Fibroblast of peridontal ligament (primary cell): Measurements from ENCODE around the gene MANF.
A peak's percentile ranks its signal among the peaks of the same experiment; 100 is the strongest.
"Not testable (repeated sequence)": the region's sequence is repeated elsewhere in the genome, so short reads cannot be mapped to it uniquely, and the experiment has no call there.

ENCODE experiments used
- DNase-seq: peaks from one replicate; pipeline ENCODE4 v3.0.0-alpha.2; 2010; ENCODE audit errors: extremely low read depth

The MANF gene

DNA sequence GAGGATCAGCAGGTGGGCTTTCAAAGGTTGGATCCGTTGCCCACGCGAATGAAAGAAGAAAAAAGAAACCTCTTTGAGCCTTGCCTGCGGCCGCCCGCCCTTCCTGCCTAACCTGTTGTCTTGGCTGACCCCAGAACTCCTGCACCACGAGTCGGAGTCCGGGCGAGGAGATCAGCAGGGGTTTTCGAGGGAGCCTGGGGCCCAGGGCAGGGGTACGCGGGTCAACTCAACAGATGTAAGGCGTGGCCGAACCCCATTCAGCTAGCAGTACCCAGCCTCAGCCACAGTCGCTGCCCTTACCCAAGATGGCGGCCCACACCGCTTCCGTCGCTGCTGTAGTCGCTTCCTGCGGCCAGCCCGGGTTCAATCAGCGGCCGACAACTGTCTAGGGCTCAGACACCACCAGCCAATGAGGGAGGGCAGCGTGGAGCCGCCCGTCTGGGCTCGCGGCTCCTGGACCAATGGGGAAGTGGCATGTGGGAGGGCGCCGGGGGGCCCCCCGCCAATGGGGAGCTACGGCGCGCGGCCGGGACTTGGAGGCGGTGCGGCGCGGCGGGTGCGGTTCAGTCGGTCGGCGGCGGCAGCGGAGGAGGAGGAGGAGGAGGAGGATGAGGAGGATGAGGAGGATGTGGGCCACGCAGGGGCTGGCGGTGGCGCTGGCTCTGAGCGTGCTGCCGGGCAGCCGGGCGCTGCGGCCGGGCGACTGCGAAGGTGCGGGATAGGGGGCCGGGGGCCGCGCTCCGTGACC lies at the start of gene MANF:
MANF (plus strand) TSS at position 566 of the 748 bp plus-strand sequence; CDS start at position 618, 52 bp downstream.
- DNase-seq = peak; percentile 95

DNA sequence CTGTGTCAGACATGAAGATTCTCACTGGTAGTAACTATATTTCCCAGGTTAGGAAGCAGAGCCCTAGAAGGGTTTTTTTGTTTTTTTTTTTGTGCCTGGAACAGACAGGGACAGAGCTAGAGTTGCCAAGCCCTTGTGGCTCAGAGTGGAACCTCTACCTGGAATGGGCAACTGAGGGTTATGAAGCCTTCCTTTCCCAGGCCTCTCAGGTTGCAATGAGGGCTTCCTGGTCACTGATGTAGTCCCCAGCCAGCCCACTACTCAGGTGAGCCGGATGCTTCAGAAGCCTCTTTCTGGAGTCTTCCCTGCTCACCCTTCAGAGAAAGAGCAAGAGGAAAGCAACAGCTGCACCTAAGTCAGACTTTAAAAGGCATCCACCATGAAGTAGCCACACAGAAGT lies 48.8 kb upstream of the MANF start:
- no peak for DNase-seq

DNA sequence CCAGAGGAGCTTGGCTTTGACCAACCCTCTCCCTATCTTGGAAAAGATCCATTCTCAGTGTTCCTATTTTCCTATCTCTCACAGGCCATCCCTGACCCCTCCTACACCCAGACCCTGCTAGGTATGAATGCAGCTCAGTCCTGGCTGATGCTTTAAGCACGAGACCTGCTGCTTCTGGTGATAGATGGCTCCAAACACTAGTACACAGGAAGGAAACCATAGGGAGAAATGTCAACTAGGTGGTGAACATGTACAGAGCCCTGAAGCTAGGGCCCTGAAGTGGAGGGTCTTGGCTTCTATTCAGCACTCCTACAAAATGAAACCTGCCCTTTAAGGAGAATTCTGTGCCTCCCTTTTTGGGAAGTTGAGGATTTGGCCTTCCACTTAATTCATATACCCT lies 47.4 kb upstream of the MANF start:
- no peak for DNase-seq

DNA sequence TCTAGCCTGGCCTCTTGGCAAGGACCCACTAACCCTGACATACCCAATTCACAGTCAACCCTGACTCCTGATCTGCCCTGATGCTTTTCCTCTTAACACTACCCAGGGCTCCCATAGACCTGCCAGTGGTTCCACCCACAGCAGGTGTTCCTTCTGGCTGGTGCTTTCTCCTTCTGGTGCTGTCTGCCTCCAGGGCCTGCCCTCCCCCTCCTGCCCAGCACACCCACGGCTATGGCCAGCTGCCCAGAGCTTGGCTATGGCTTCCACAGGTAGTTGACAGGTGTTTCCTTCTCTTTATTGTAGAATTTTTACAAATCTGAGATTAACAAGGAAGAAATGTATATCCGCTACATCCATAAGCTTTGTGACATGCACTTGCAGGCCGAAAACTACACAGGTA lies 46.5 kb upstream of the MANF start:
- DNase-seq = no peak

DNA sequence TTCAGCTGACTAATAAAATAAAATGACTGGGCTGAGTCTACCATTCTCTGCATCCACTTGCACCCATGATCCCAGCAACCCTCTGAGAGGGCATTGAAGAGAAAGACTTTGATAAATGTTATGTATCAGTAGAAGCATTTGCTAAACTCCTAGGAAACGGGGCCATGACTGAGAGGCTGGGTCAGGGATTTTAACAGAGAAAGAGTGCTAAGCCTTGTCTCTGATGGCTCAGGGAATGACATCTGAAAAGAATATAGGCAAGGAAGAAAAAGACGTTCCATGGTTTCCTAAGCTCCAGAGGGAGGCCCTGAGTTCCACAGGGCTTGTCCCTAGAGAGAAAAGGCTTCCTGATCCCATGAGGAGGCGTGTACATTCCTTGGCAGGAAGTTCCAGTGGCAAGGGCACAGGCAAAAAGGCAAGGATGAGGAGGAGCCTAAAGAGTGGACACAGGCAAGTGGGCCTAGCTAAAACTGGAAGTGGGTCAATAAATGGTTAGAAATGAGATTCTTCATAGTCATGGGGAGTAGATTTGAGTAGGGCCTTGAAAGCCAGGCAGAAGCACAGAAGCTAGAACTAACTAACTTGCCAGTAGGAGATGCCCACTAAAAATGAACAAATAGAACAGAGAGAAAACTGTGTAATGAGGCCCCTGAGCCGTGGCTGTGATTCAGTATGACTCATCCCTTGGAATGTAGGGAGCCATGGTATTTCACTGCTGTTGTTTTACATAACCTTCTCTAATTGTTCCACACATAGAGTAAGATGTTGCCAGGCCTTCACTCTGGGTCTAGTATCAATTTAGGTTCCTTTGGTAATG lies 44.9 kb upstream of the MANF start:
- DNase-seq = peak; percentile 98

DNA sequence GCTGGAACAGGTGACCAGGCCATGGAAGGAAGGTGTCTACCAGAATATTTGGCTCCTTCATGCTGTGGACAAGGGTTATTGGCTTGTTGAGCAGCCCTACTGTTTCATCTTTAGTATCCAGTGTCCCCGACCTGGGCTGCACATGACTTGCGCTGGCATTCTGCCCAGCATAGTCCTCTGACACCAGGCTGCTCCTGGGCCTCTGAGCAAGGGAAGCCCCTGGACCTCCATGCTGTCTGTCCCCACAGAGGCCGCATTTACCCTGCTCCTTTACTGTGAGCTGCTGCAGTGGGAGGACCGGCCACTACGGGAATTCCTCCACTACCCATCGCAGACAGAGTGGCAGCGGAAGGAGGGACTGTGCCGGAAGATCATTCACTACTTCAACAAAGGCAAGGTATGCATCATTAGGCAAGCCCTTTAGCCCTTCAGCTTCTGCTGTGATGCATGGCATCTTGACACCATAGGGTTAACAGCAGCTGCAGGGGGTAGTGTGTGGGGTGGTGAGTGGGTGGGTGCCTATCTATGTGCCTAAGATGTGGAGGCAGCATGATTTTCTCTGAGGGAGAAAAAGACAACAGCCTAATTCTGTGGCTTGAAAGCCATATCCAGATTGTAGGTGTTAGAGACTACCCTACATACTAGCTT lies 44.0 kb upstream of the MANF start:
- no peak for DNase-seq

DNA sequence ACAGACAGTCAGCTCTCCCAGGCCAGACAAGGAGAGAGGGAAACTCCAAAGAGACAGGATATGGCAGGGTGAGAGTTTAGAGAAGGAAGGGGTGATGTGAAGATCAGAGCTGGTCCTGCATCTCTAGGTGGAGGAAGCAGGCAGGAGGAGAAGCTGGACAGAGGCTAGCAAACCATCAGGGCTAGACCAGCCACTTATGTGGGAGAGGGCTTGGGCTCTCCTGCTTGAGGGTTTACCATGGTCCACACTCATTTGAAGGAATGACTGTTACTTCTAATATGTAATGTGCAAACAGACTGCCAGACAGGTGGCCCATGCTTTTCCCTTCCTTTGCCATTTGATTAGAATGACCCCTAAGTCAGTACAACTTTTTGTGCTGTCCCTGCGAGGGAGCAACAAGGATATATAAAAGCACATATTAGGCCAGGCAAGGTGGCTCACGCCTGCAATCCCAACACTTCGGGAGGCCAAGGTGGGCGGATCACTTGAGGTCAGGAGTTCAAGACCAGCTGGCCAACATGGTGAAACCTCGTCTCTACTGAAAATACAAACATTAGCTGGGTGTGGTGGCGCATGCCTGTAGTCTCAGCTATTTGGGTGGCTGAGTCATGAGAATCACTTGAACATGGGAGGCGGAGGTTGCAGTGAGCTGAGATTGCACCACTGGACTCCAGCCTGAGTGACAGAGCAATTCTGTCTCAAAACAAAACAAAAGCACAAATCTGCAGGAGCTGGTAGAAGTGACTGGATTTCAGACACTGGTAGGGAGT lies 41.0 kb upstream of the MANF start:
- DNase-seq = peak; percentile 87

DNA sequence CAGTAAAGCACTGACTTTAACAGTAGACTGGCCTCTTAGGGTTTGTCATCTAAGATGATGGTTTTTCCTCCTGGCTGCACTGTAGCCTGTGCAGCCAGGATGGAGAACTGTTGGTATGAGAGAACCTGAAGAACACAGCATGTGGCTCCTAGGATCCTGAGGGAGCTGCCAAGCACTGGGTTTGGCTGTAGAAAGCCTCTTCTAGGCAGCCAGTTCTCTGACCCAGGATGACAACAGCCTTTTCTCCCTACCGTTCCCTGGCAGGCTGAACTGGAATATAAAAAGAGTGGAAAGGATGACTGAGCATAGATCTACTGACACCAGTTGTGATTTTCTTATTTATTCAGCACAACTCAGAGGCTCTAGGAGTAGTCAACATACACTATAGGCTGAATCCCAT lies 34.3 kb upstream of the MANF start:
- DNase-seq = no peak

DNA sequence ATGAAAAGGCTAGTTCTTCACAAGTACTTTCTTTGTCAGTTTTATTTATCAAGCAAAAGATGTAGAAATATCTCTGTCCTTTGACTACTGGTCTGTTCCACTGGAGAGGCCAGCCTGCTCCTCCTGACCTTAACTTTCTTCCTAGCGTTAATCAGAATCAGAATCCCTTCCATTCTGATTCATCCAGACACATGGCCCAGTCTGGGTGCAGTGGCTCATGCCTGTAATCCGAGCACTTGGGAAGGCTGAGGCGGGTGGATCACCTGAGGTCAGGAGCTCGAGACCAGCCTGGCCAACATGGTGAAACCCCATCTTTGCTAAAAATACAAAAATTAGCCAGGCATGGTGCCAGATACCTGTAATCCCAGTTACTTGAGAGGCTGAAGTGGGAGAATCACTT lies 32.0 kb upstream of the MANF start:
- DNase-seq = no peak

DNA sequence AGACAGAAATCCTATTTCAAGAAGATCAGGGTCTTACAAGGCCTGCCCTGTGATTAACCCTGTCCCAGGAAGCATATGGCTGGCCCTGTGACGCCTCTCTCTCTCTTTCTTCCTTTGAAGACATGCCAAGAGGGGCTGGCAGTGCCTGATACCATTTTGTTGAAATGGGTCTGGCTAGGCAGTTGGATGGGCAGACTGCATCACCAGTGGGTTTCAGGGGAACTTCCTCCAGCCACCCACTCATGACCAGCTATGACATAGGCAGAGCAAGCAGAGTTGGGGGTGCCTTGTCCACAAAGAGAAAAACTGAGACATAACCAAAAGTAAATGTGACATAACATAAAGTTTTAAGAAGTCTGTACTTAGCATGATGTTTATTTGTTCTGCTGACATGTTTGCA lies 31.4 kb upstream of the MANF start:
- DNase-seq = no peak

DNA sequence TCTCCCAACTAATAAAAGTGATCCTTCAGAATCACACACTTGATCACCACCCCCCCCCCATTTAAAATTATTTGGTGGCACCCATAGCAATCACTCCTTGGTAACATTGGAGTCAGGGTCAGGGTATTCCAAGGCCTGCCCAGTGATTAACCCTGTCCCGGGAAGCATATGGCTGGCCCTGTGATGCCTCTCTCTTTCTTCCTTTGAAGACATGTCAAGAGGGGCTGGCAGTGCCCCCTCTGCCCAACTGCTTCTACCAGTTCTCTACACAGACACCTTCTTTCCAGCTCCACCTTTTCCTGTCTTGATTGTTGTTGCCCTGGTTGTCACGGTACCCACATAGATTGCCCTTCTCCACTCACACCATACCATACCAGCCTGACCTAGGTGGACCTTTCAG lies 30.9 kb upstream of the MANF start:
- DNase-seq = no peak

DNA sequence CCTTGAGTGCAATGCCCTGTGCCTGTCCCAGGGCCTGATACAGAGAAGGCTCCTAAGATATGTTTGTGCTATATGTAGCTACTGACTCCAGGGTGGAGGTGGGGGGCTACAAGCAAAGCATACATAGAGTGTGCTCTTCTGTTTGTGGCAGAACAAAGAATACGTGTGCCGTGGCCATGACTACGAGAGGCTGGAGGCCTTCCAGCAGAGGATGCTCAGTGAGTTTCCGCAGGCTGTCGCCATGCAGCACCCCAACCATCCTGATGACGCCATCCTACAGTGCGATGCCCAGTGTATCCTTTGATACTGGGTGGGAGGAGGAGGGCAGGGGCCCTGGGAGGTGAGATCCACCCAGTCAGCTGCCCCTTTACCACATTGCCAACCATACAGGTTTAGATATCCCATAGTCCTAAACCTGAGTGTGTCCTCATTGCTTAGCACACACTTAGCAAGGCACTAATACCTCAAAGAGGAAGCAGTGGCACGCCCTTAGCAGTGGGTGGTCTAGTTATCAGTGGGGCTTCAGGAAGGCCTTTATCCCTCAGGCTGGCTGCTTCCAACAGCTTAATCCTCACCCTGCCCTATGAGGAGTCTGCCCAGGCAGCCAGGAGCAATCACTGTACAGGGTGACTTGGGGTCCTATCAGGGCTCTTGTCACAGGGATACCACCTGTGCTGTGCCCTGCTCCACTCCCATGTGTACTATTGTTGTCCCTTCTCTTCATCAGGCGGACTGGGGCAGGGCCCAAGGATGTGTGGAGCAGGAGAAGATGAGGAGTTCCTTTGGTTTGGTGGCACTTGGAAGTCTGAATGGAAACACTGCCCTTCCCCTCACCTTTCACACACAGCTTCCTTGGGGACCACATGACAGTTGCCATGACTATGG lies 30.1 kb upstream of the MANF start:
- DNase-seq = no peak

DNA sequence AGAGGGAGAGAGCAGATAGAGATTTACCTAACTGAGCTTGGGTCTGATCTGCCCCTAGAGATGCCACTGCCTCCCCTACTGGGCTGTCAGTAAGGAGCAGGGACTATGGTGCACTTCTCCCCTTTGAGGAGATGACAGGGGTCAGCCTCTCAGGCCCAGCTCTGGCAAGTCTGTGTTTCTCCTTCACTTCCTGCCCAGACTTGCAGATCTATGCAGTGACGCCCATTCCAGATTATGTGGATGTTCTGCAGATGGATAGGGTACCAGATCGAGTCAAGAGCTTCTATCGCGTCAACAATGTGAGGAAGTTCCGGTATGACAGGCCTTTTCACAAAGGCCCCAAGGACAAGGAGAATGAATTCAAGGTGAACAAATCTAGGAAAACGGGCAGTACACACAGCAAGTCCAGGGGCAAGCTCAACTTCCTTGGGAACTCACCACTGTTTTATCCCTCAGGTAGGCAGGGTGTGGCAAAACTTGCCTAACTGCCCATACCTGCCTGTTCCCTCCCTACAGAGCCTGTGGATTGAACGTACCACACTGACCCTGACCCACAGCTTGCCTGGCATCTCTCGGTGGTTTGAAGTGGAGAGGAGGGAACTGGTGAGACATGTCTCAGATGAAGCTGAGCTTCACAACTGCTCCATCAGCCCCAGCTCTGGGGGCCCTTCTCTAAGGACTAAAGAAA lies 29.1 kb upstream of the MANF start:
- DNase-seq = no peak

DNA sequence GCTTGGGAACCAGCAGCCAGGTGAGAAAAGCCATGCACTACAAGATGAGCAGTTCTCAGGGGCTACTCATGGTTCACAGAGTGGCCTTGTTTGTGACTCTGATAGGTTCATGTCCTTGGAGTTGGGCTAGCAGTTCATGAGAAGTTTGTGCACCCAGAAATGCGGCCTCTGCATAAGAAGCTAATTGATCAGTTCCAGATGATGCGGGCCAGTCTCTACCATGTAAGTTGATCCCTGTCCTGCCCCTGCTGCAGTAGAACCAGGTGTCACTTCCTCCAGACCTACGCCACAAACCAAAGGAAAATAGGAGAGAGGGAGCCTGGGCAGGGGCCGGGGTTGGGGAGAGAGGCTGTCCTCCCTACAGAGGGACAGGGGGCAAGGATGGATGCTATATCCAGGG lies 27.2 kb upstream of the MANF start:
- no peak for DNase-seq

DNA sequence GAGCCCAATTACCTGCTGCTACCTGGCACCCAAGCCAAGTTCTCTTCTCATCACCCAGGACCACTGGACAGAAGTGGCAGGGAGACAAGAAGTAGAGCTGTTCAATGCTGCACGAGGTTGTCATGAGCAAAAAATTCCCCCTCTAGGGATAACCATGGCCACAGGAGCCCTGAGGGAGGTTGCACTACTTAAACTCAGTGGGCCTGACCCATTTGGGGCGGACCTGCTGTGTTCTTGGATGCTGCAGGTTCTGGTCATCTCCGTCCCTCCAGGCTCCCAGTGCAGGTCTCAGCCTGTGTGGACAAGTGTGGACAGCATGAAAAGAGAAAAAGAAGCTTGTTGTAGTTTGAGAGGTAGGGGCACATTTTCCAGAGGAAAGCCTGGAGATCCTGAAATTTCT lies 26.1 kb upstream of the MANF start:
- no peak for DNase-seq

DNA sequence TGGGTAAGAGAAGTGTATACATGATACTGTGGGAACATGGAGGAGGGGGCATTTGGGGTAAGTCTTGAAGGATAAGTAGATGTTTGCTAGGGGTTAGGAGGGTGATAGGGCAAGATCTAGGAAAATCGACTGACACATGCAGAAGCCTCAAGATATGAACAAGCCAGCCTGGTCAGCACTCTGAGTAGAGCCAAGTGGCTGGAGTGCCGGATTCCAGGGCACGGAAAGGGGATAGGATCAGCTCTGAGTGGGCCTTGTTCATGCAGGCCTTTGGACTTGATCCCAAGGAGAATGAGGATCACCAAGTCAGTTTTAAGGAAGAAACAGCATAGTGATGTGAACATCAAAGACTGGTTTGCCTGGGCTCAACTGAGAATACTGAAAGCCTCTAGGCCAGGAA lies 24.3 kb upstream of the MANF start:
- no peak for DNase-seq

DNA sequence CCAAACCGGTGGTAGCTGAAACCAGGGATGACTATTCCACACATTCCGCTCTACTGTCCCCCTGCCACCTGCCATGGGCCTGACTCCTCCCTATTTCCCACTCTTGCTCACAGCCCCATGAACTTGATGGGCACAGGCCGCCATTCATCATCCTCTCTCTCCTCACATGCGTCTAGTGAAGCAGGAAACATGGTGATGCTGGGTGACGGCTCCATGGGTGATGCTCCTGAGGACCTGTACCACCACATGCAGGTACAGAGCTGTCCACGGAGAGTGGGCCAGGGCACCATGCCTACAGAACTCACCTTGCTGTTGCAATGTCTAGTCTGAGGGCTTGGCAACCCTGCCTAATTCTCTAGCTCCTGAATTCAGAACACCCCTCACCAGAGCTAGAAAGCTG lies 23.3 kb upstream of the MANF start:
- DNase-seq = no peak

DNA sequence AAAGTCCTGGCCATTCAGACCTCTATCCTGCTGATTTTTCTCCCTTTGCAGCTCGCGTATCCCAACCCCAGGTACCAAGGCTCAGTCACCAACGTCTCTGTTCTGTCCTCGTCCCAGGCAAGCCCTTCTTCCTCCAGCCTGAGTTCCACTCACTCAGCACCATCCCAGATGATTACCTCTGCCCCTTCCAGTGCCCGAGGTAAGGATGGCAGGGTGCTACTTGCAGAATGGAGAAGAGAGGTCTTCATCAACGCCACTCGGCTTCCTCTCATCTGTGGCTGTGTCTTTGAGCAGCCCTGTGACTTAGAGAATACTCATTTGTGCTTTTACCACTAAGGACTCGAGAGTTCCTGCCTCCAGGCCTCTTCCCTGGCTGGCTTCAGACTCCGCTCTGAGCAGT lies 22.6 kb upstream of the MANF start:
- no peak for DNase-seq

DNA sequence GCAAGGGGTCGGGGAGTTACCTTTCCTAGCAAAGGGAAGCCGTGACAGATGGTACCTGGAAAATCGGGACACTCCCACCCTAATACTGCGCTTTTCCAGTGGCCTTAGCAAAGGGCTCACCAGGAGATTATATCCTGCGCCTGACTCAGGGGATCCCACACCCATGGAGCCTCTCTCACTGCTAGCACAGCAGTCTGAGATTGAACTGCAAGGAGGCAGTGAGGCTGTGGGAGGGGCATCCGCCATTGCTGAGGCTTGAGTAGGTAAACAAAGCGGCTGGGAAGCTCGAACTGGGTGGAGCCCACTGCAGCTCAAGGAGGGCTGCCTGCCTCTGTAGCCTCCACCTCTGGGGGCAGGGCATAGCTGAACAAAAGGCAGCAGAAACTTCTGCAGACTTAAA lies 16.8 kb upstream of the MANF start:
- not testable (repeated sequence) for DNase-seq

DNA sequence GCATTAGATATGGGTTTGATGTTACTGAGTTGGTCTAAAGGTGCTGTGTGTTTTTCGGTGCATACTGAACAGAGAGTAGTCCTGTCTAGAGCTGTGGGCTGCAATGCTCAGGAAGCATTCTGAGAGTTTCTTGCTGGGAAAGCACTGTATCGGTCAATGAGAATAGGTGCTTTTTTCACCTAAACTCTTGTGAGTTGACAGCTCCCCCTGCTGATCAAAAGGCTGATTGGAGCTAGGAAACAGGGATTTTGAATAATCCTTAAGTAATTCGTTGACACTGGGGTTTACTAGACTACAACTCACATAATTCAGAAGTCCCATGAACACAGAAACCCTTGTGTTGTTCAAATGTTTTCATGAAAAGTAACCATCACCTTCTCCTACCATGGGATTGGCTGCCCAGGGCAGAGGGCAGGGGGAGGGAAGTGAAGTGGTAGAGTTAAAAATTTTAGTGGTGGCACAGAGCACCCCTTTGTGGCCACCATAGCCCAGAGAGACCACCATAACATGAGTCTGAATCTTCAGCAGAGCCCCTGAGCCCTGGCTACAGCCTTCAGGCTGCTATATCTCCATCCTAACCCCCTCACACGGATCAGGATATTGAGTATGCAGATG lies 13.0 kb upstream of the MANF start:
- peak; percentile 92 for DNase-seq
